Testis (tissue), 2 donors: ENCODE data around the gene NAIP.
"Not testable (repeated sequence)": the region's sequence is repeated elsewhere in the genome, so short reads cannot be mapped to it uniquely, and the experiment has no call there.

Experiments
- CTCF ChIP-seq, 3 experiments: fragments of 450-650 bp in 2 of 3; fragments of 200-600 bp in 1 of 3; sonication (generic) in 1 of 3; IDR thresholded peaks; one replicate each; pipeline ENCODE4 v1.5.1; 2016 to 2019; ENCODE audit warnings: antibody characterized with exemption in 3 of 3, mild to moderate bottlenecking in 2 of 3, moderate library complexity in 1 of 3
- POLR2A ChIP-seq: fragments of 450-650 bp; IDR thresholded peaks from one replicate; pipeline ENCODE4 v1.6.1; 2017; ENCODE audit warnings: antibody characterized with exemption, mild to moderate bottlenecking, moderate library complexity

- not testable (repeated sequence) for TF ChIP-seq CTCF (IDR thresholded peaks at IDR 0.05); POLR2A
Observed at GRCh38 chr5:71067262-71067928, 42.3 kb upstream of the NAIP start, which contains the start of gene GTF2H2.
